Common myeloid progenitor, CD34-positive (primary cell): ENCODE data around the gene TRUB2. TPM values are rescaled to one million over a fixed set of nuclear protein-coding genes. Genes with fewer than 3 reads are reported as not detected.

ENCODE experiments used
- CTCF ChIA-PET: fragments of 350-600 bp; sonication (Branson Sonifier 250); formaldehyde crosslinking; loops from one replicate; lab custom pipeline; 2021; ENCODE audit warnings: antibody characterized with exemption; lab: Charles Lee
- POLR2A ChIA-PET: fragments of 350-600 bp; sonication (Branson Sonifier 250); formaldehyde crosslinking; loops from one replicate; lab custom pipeline; 2021; ENCODE audit warnings: antibody characterized with exemption; lab: Charles Lee
- DNase-seq, 3 donors: peaks; one replicate each; pipeline versions ENCODE4 v3.0.0 to v3.0.0-alpha.2; 2013
- H3K27ac ChIP-seq, 2 experiments: 1 replicate in 1 of 2; 2 replicates in 1 of 2; pipeline ENCODE4 v1.7.0; 2013; ENCODE audit warnings: inconsistent platforms in 2 of 2, low read length in 2 of 2, mild to moderate bottlenecking in 2 of 2, low read depth in 1 of 2, moderate library complexity in 1 of 2; ENCODE audit not compliant: severe bottlenecking in 2 of 2, insufficient read depth in 1 of 2, poor library complexity in 1 of 2
- H3K27me3 ChIP-seq, 5 experiments: replicated peaks in 2 of 5; 1 replicate in 3 of 5; 2 replicates in 2 of 5; pipeline versions ENCODE4 v1.6.1 to v1.7.0; 2013; ENCODE audit warnings: low read length in 4 of 5, mild to moderate bottlenecking in 2 of 5, moderate library complexity in 2 of 5, inconsistent platforms in 1 of 5; ENCODE audit not compliant: insufficient read depth in 5 of 5, control insufficient read depth in 4 of 5
- H3K36me3 ChIP-seq, 4 experiments: 1 replicate in 2 of 4; 2 replicates in 2 of 4; pipeline versions ENCODE4 v1.6.1 to v1.7.0; 2013; ENCODE audit warnings: low read length in 3 of 4, control low read depth in 1 of 4, mild to moderate bottlenecking in 1 of 4; ENCODE audit not compliant: control insufficient read depth in 4 of 4, insufficient read depth in 4 of 4
- H3K4me1 ChIP-seq, 4 experiments: 1 replicate in 3 of 4; 2 replicates in 1 of 4; pipeline versions ENCODE4 v1.6.1 to v1.7.1; 2013; ENCODE audit warnings: low read length in 3 of 4, mild to moderate bottlenecking in 3 of 4, control low read depth in 1 of 4, inconsistent platforms in 1 of 4, moderate library complexity in 1 of 4; ENCODE audit not compliant: control insufficient read depth in 4 of 4, insufficient read depth in 4 of 4; ENCODE audit errors: control extremely low read depth in 1 of 4
- H3K4me3 ChIP-seq, 7 experiments: 1 replicate in 4 of 7; 2 replicates in 3 of 7; pipeline versions ENCODE4 v1.5.1 to v1.7.0; 2013; ENCODE audit warnings: mild to moderate bottlenecking in 7 of 7, low read length in 6 of 7, moderate library complexity in 6 of 7, inconsistent platforms in 2 of 7, low read depth in 2 of 7, control low read depth in 1 of 7; ENCODE audit not compliant: insufficient read depth in 4 of 7, control insufficient read depth in 1 of 7; ENCODE audit errors: extremely low read depth in 1 of 7
- H3K9me3 ChIP-seq, 5 experiments: 1 replicate in 4 of 5; 2 replicates in 1 of 5; pipeline versions ENCODE4 v1.6.1 to v1.7.1; 2013; ENCODE audit warnings: low read length in 4 of 5, mild to moderate bottlenecking in 2 of 5, inconsistent platforms in 1 of 5, low read depth in 1 of 5, moderate library complexity in 1 of 5; ENCODE audit not compliant: control insufficient read depth in 4 of 5, insufficient read depth in 2 of 5; ENCODE audit errors: control extremely low read depth in 1 of 5
- WGBS: methylation state at CpG from one replicate; pipeline ENCODE4 v1.1.5; 2013; ENCODE audit not compliant: insufficient coverage; 5-methylcytosine and 5-hydroxymethylcytosine counted together
- polyA plus RNA-seq: library from polyadenylated mRNA; unstranded; fragments of 120-200 nt; gene quantifications from one replicate; pipeline ENCODE4 v1.2.1, GENCODE V29; 2013

The TRUB2 gene
- 18.2 TPM for polyA plus RNA-seq

GRCh38 chr9:128322404-128323211, at the start of gene TRUB2, which contains the start of gene COQ4:
TSS of gene TRUB2 (minus strand) at chr9:128322447. CDS start at chr9:128322408, 39 bp downstream.
TSS of gene COQ4 (plus strand) at chr9:128322839. CDS start at chr9:128322859, 20 bp downstream.
- ChIA-PET POLR2A (no interaction called here), CTCF (interaction anchor here (1.4 kb wide), 1 partner anchor 9 kb away, joined by 3 read pairs; no protein-coding TSS in a partner anchor)
- under 1% methylated on average over 83 of the region's 83 CpGs for WGBS
- Histone ChIP-seq H3K27me3 (no peaks in the 10 kb centered on the region), H3K4me3 (peak within 1 kb of the TSS; percentile 82 to 99 (median 90)), H3K9me3 (no peaks in the 10 kb centered on the region), H3K27ac (peak within 1 kb of the TSS; percentile 88 to 94), H3K36me3 (peaks cover under 1 to 30% (median 19%) of the 10 kb centered on the region in 4 experiments), H3K4me1 (peaks cover 13 to 22% (median 18%) of the 10 kb centered on the region in 4 experiments)
- DNase-seq, result peak; percentile 94 to 98 (median 98)

- peak; percentile 16 to 38 (median 25) for DNase-seq
- ChIA-PET POLR2A (interaction anchor here (0.8 to 1.5 kb wide), 3 partner anchors 10 to 30 kb away, joined by 3 to 6 read pairs (median 4); no protein-coding TSS in a partner anchor), CTCF (interaction anchor here (1.3 to 2.7 kb wide), 4 partner anchors 10 to 67 kb away, joined by 3 to 21 read pairs (median 4); no protein-coding TSS in a partner anchor)
- Histone ChIP-seq H3K27ac (peak overlapping the region; percentile 86 to 92), H3K4me1 (peaks cover 10 to 24% (median 19%) of the 10 kb centered on the region in 4 experiments), H3K4me3 (peak overlapping the region; percentile 74 to 95 (median 92)), H3K27me3 (no peaks in the 10 kb centered on the region), H3K9me3 (no peaks in the 10 kb centered on the region), H3K36me3 (peaks cover 2 to 15% (median 14%) of the 10 kb centered on the region in 4 experiments)
- 0% methylated on average over 9 of the region's 10 CpGs for WGBS
Observed at GRCh38 chr9:128371630-128372117, 49.4 kb upstream of the TRUB2 start.

- H3K9me3 ChIP-seq, result no peaks in the 10 kb centered on the region
- under 1% methylated on average over 55 of the region's 55 CpGs for WGBS
Observed at GRCh38 chr9:128370752-128371629, 48.7 kb upstream of the TRUB2 start, which contains the start of gene URM1. TSS of gene URM1 (plus strand) at chr9:128371374. CDS start at chr9:128371381, 7 bp downstream.

GRCh38 chr9:128370367-128370751, 48.1 kb upstream of the TRUB2 start:
- Histone ChIP-seq H3K36me3 (peaks cover 2 to 15% (median 12%) of the 10 kb centered on the region in 4 experiments), H3K27ac (peak overlapping the region; percentile 86 to 92), H3K9me3 (no peaks in the 10 kb centered on the region), H3K27me3 (no peaks in the 10 kb centered on the region), H3K4me1 (peaks cover 10 to 28% (median 20%) of the 10 kb centered on the region in 4 experiments), H3K4me3 (peak overlapping the region in 6 of 7 experiments; percentile 76 to 95 (median 92))
- POLR2A ChIA-PET, result interaction anchor here (1.3 to 1.5 kb wide), 2 partner anchors 8 to 29 kb away, joined by 4 to 6 read pairs; no protein-coding TSS in a partner anchor
- DNase-seq, result no peak
- CTCF ChIA-PET, result interaction anchor here (1.2 to 2.7 kb wide), 5 partner anchors 9 to 68 kb away, joined by 3 to 21 read pairs (median 5); partner anchors contain the start of gene CERCAM

More at GRCh38 chr9:128370752-128371629, 48.7 kb upstream of the TRUB2 start, which contains the start of gene URM1:
- H3K27me3 ChIP-seq, result no peaks in the 10 kb centered on the region
- peak within 1 kb of the TSS; percentile 74 to 95 (median 92) for H3K4me3 ChIP-seq
- ChIA-PET CTCF (interaction anchor here (1.2 to 2.7 kb wide), 6 partner anchors 9 to 67 kb away, joined by 3 to 21 read pairs (median 4); partner anchors contain the start of gene CERCAM), POLR2A (interaction anchor here (0.8 to 1.5 kb wide), 3 partner anchors 9 to 30 kb away, joined by 3 to 6 read pairs (median 4); no protein-coding TSS in a partner anchor)
- peaks cover 10 to 24% (median 19%) of the 10 kb centered on the region in 4 experiments for H3K4me1 ChIP-seq
- DNase-seq, result peak; percentile 98 to 99 (median 99)
- peaks cover 2 to 15% (median 14%) of the 10 kb centered on the region in 4 experiments for H3K36me3 ChIP-seq
- H3K27ac ChIP-seq, result peak within 1 kb of the TSS; percentile 86 to 92

GRCh38 chr9:128369024-128369706, 46.9 kb upstream of the TRUB2 start:
- Histone ChIP-seq H3K4me3 (no peak overlapping the region), H3K4me1 (peaks cover 10 to 38% (median 29%) of the 10 kb centered on the region in 4 experiments), H3K27ac (no peak overlapping the region), H3K36me3 (peaks cover 2 to 9% (median 6%) of the 10 kb centered on the region in 4 experiments), H3K9me3 (no peaks in the 10 kb centered on the region), H3K27me3 (no peaks in the 10 kb centered on the region)
- WGBS, result 94% methylated on average over 9 of the region's 9 CpGs
- ChIA-PET CTCF (interaction anchor here (1.2 to 1.9 kb wide), 2 partner anchors 52 kb away, joined by 3 to 10 read pairs; partner anchors contain the start of gene CERCAM), POLR2A (no interaction called here)
- peak in 2 of 3 donors; percentile 7 to 22 for DNase-seq
